Neural cell (in vitro differentiated cells): ENCODE data around the gene CIROP.

Source experiments
- CTCF ChIP-seq: fragments of 450-650 bp; IDR thresholded peaks from 2 replicates; pipeline ENCODE4 v1.5.1; 2014; ENCODE audit warnings: antibody characterized with exemption, mild to moderate bottlenecking, moderate library complexity; ENCODE audit not compliant: poor library complexity, severe bottlenecking
- MXI1 ChIP-seq: fragments of 450-650 bp; conservative IDR thresholded peaks from 2 replicates; pipeline ENCODE4 v1.6.1; 2014; ENCODE audit warnings: antibody characterized with exemption, mild to moderate bottlenecking; ENCODE audit not compliant: poor library complexity, severe bottlenecking
- POLR2AphosphoS5 ChIP-seq: IDR thresholded peaks from 2 replicates; pipeline ENCODE4 v1.6.1; 2012
- REST ChIP-seq: IDR thresholded peaks from 2 replicates; pipeline ENCODE4 v1.6.1; 2012; ENCODE audit warnings: borderline replicate concordance
- SMC3 ChIP-seq: fragments of 450-650 bp; conservative IDR thresholded peaks from 2 replicates; pipeline ENCODE4 v1.6.1; 2014; ENCODE audit warnings: antibody characterized with exemption, mild to moderate bottlenecking, moderate library complexity; ENCODE audit not compliant: poor library complexity

GRCh38 chr14:23115039-23115731 is 10.4 kb upstream of the CIROP start:
- TF ChIP-seq REST (no peak), CTCF (no peak), SMC3 (no peak), POLR2AphosphoS5 (no peak), MXI1 (no peak)
